ENCODE results near the gene FNDC8.
"Not testable (repeated sequence)": the region's sequence is repeated elsewhere in the genome, so short reads cannot be mapped to it uniquely, and the experiment has no call there.

FNDC8 gene

GRCh38 chr17:35161281-35161761, 39.9 kb downstream of the FNDC8 start:
- H3K36me3 ChIP-seq (ENCODE audit: control insufficient read depth in 1 of 2, insufficient read depth in 2 of 2, low read length in 2 of 2) = no peaks in the 10 kb centered on the region
- H3K27me3 ChIP-seq (ENCODE audit: low read depth, low read length) = no peaks in the 10 kb centered on the region
- H3K9me3 ChIP-seq (ENCODE audit: control insufficient read depth in 1 of 2, low read length in 2 of 2) = no peaks in the 10 kb centered on the region
- H3K4me1 ChIP-seq (ENCODE audit: control insufficient read depth in 1 of 2, insufficient read depth in 2 of 2, low read length in 2 of 2) = no peaks in the 10 kb centered on the region
- no peak overlapping the region for H3K4me3 ChIP-seq (ENCODE audit: low read depth in 1 of 2, low read length in 2 of 2)
- no peak overlapping the region for H3K27ac ChIP-seq (ENCODE audit: low read length)

GRCh38 chr17:35162755-35163154, 41.3 kb downstream of the FNDC8 start:
- Histone ChIP-seq H3K27ac (ENCODE audit: low read length) (no peak overlapping the region), H3K36me3 (ENCODE audit: control insufficient read depth in 1 of 2, insufficient read depth in 2 of 2, low read length in 2 of 2) (no peaks in the 10 kb centered on the region)

GRCh38 chr17:35163886-35164285, 42.5 kb downstream of the FNDC8 start:
- Histone ChIP-seq H3K27ac (ENCODE audit: low read length) (no peak overlapping the region), H3K4me3 (ENCODE audit: low read depth in 1 of 2, low read length in 2 of 2) (no peak overlapping the region), H3K36me3 (ENCODE audit: control insufficient read depth in 1 of 2, insufficient read depth in 2 of 2, low read length in 2 of 2) (no peaks in the 10 kb centered on the region), H3K4me1 (ENCODE audit: control insufficient read depth in 1 of 2, insufficient read depth in 2 of 2, low read length in 2 of 2) (no peaks in the 10 kb centered on the region), H3K27me3 (ENCODE audit: low read depth, low read length) (no peaks in the 10 kb centered on the region), H3K9me3 (ENCODE audit: control insufficient read depth in 1 of 2, low read length in 2 of 2) (no peaks in the 10 kb centered on the region)

More at GRCh38 chr17:35162755-35163154, 41.3 kb downstream of the FNDC8 start:
- no peaks in the 10 kb centered on the region for H3K9me3 ChIP-seq (ENCODE audit: control insufficient read depth in 1 of 2, low read length in 2 of 2)
- H3K4me1 ChIP-seq (ENCODE audit: control insufficient read depth in 1 of 2, insufficient read depth in 2 of 2, low read length in 2 of 2) = no peaks in the 10 kb centered on the region
- no peaks in the 10 kb centered on the region for H3K27me3 ChIP-seq (ENCODE audit: low read depth, low read length)
- no peak overlapping the region for H3K4me3 ChIP-seq (ENCODE audit: low read depth in 1 of 2, low read length in 2 of 2)

- H3K4me1 ChIP-seq (ENCODE audit: control insufficient read depth in 1 of 2, insufficient read depth in 2 of 2, low read length in 2 of 2) = no peaks in the 10 kb centered on the region
- no peak overlapping the region for H3K4me3 ChIP-seq (ENCODE audit: low read depth in 1 of 2, low read length in 2 of 2)
- no peaks in the 10 kb centered on the region for H3K36me3 ChIP-seq (ENCODE audit: control insufficient read depth in 1 of 2, insufficient read depth in 2 of 2, low read length in 2 of 2)
- H3K9me3 ChIP-seq (ENCODE audit: control insufficient read depth in 1 of 2, low read length in 2 of 2) = no peaks in the 10 kb centered on the region
- no peak overlapping the region for H3K27ac ChIP-seq (ENCODE audit: low read length)
- H3K27me3 ChIP-seq (ENCODE audit: low read depth, low read length) = no peaks in the 10 kb centered on the region
These were observed 43.3 kb downstream of the FNDC8 start for GRCh38 chr17:35164716-35165115.

GRCh38 chr17:35166526-35166925, 45.1 kb downstream of the FNDC8 start:
- Histone ChIP-seq H3K9me3 (ENCODE audit: control insufficient read depth in 1 of 2, low read length in 2 of 2) (no peaks in the 10 kb centered on the region), H3K27me3 (ENCODE audit: low read depth, low read length) (no peaks in the 10 kb centered on the region), H3K36me3 (ENCODE audit: control insufficient read depth in 1 of 2, insufficient read depth in 2 of 2, low read length in 2 of 2) (no peaks in the 10 kb centered on the region), H3K4me1 (ENCODE audit: control insufficient read depth in 1 of 2, insufficient read depth in 2 of 2, low read length in 2 of 2) (no peaks in the 10 kb centered on the region), H3K4me3 (ENCODE audit: low read depth in 1 of 2, low read length in 2 of 2) (no peak overlapping the region), H3K27ac (ENCODE audit: low read length) (no peak overlapping the region)

GRCh38 chr17:35167046-35167445, 45.6 kb downstream of the FNDC8 start:
- H3K4me3 ChIP-seq (ENCODE audit: low read depth in 1 of 2, low read length in 2 of 2) = no peak overlapping the region
- H3K4me1 ChIP-seq (ENCODE audit: control insufficient read depth in 1 of 2, insufficient read depth in 2 of 2, low read length in 2 of 2) = no peaks in the 10 kb centered on the region
- H3K36me3 ChIP-seq (ENCODE audit: control insufficient read depth in 1 of 2, insufficient read depth in 2 of 2, low read length in 2 of 2) = no peaks in the 10 kb centered on the region
- no peaks in the 10 kb centered on the region for H3K27me3 ChIP-seq (ENCODE audit: low read depth, low read length)
- no peak overlapping the region for H3K27ac ChIP-seq (ENCODE audit: low read length)
- no peaks in the 10 kb centered on the region for H3K9me3 ChIP-seq (ENCODE audit: control insufficient read depth in 1 of 2, low read length in 2 of 2)

- no peak overlapping the region for H3K4me3 ChIP-seq (ENCODE audit: low read depth in 1 of 2, low read length in 2 of 2)
- no peak overlapping the region for H3K27ac ChIP-seq (ENCODE audit: low read length)
- no peaks in the 10 kb centered on the region for H3K9me3 ChIP-seq (ENCODE audit: control insufficient read depth in 1 of 2, low read length in 2 of 2)
- no peaks in the 10 kb centered on the region for H3K36me3 ChIP-seq (ENCODE audit: control insufficient read depth in 1 of 2, insufficient read depth in 2 of 2, low read length in 2 of 2)
- no peaks in the 10 kb centered on the region for H3K4me1 ChIP-seq (ENCODE audit: control insufficient read depth in 1 of 2, insufficient read depth in 2 of 2, low read length in 2 of 2)
- no peaks in the 10 kb centered on the region for H3K27me3 ChIP-seq (ENCODE audit: low read depth, low read length)
These were observed 46.3 kb downstream of the FNDC8 start for GRCh38 chr17:35167666-35168065.

GRCh38 chr17:35169835-35170363, 48.5 kb downstream of the FNDC8 start:
- Histone ChIP-seq H3K9me3 (ENCODE audit: control insufficient read depth in 1 of 2, low read length in 2 of 2) (no peaks in the 10 kb centered on the region), H3K4me1 (ENCODE audit: control insufficient read depth in 1 of 2, insufficient read depth in 2 of 2, low read length in 2 of 2) (no peaks in the 10 kb centered on the region), H3K4me3 (ENCODE audit: low read depth in 1 of 2, low read length in 2 of 2) (no peak overlapping the region), H3K27me3 (ENCODE audit: low read depth, low read length) (no peaks in the 10 kb centered on the region), H3K27ac (ENCODE audit: low read length) (no peak overlapping the region), H3K36me3 (ENCODE audit: control insufficient read depth in 1 of 2, insufficient read depth in 2 of 2, low read length in 2 of 2) (no peaks in the 10 kb centered on the region)

- no peaks in the 10 kb centered on the region for H3K9me3 ChIP-seq (ENCODE audit: control insufficient read depth in 1 of 2, low read length in 2 of 2)
- no peaks in the 10 kb centered on the region for H3K4me1 ChIP-seq (ENCODE audit: control insufficient read depth in 1 of 2, insufficient read depth in 2 of 2, low read length in 2 of 2)
- H3K4me3 ChIP-seq (ENCODE audit: low read depth in 1 of 2, low read length in 2 of 2) = no peak overlapping the region
- H3K36me3 ChIP-seq (ENCODE audit: control insufficient read depth in 1 of 2, insufficient read depth in 2 of 2, low read length in 2 of 2) = no peaks in the 10 kb centered on the region
- H3K27ac ChIP-seq (ENCODE audit: low read length) = no peak overlapping the region
- no peaks in the 10 kb centered on the region for H3K27me3 ChIP-seq (ENCODE audit: low read depth, low read length)
These were observed 49.8 kb downstream of the FNDC8 start for GRCh38 chr17:35170968-35171771.

GRCh38 chr17:35171834-35172233, 50.4 kb downstream of the FNDC8 start:
- Histone ChIP-seq H3K4me1 (ENCODE audit: control insufficient read depth in 1 of 2, insufficient read depth in 2 of 2, low read length in 2 of 2) (no peaks in the 10 kb centered on the region), H3K27me3 (ENCODE audit: low read depth, low read length) (no peaks in the 10 kb centered on the region), H3K9me3 (ENCODE audit: control insufficient read depth in 1 of 2, low read length in 2 of 2) (no peaks in the 10 kb centered on the region), H3K4me3 (ENCODE audit: low read depth in 1 of 2, low read length in 2 of 2) (no peak overlapping the region), H3K27ac (ENCODE audit: low read length) (no peak overlapping the region), H3K36me3 (ENCODE audit: control insufficient read depth in 1 of 2, insufficient read depth in 2 of 2, low read length in 2 of 2) (no peaks in the 10 kb centered on the region)

GRCh38 chr17:35172321-35172720, 50.9 kb downstream of the FNDC8 start:
- H3K36me3 ChIP-seq (ENCODE audit: control insufficient read depth in 1 of 2, insufficient read depth in 2 of 2, low read length in 2 of 2); H3K9me3 ChIP-seq (ENCODE audit: control insufficient read depth in 1 of 2, low read length in 2 of 2); H3K4me3 ChIP-seq (ENCODE audit: low read depth in 1 of 2, low read length in 2 of 2); H3K27me3 ChIP-seq (ENCODE audit: low read depth, low read length); H3K4me1 ChIP-seq (ENCODE audit: control insufficient read depth in 1 of 2, insufficient read depth in 2 of 2, low read length in 2 of 2); H3K27ac ChIP-seq (ENCODE audit: low read length): not testable (repeated sequence)

Data from muscle layer of duodenum (tissue), 2 donors.